BLaER1 (cell line): Measurements from ENCODE around the gene NPHP4.

Source experiments
- H3K27ac ChIP-seq: shearing (Covaris generic); formaldehyde crosslinking; 2 replicates; pipeline ENCODE4 v1.8.1; 2022
- H3K27me3 ChIP-seq: shearing (Covaris generic); formaldehyde crosslinking; 2 replicates; pipeline ENCODE4 v1.8.1; 2022
- H3K36me3 ChIP-seq: shearing (Covaris generic); formaldehyde crosslinking; 2 replicates; pipeline ENCODE4 v1.8.1; 2022
- H3K4me1 ChIP-seq: shearing (Covaris generic); formaldehyde crosslinking; 2 replicates; pipeline ENCODE4 v1.8.1; 2022
- H3K4me2 ChIP-seq: shearing (Covaris generic); formaldehyde crosslinking; 2 replicates; pipeline ENCODE4 v1.8.1; 2022
- H3K4me3 ChIP-seq: shearing (Covaris generic); formaldehyde crosslinking; 2 replicates; pipeline ENCODE4 v1.8.1; 2022
- H3K9ac ChIP-seq: shearing (Covaris generic); formaldehyde crosslinking; 2 replicates; pipeline ENCODE4 v1.8.1; 2022
- H3K9me3 ChIP-seq: shearing (Covaris generic); formaldehyde crosslinking; 2 replicates; pipeline ENCODE4 v1.8.1; 2022
- H4K20me1 ChIP-seq: shearing (Covaris generic); formaldehyde crosslinking; 2 replicates; pipeline ENCODE4 v1.8.1; 2022
- Cebpa-rat ChIP-seq: shearing (Covaris generic); IDR thresholded peaks from 2 replicates; pipeline ENCODE4 v1.8.1; 2022

NPHP4 gene

DNA sequence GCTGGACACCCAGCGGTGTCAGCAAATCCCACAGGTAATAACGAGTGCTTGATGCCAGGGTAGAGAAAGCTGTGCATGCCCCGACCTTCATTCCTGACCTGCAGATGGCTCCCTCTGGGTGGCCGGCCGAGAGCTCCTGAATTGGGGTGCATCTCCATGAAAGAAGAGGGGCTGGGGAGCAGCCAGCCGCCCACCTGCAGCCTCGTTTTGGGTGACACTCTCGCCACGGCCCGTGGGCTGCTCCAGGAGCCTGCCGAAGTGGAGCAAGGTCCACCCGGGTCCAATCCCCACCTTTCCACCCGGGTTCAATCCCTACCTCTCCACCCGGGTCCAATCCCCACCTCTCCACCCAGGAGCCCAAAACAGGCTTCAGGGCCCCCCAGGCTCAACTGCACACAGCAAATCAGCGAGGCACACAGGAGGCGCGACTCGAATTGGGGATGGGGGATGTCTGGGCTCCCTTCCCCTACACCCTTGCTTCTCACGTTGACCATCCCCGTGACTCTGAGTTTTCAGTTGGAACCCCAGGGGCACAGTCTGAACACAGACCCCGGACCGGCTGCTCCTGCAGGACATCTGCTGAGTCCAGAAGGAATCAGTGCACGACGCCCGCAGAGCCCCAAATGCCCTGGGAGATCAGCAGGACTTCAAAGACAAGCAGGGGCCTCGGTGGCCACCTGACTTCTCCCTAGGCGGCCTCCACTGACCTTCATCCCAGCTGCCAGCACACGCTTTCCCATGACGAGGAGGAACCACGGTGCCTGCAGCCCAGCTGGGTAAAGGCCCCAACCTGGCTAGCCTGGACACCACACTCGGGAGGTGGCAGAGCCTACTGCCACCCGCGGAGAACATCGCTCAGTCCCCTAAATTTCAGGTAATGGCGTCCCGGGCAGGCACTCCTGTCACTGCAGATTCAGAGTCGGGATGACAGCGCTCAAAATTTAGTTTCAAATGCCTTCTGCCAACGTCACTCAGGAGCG is 159.0 kb downstream of the NPHP4 start:
- Histone ChIP-seq H4K20me1 (no peaks in the 10 kb centered on the region), H3K9ac (no peak overlapping the region), H3K27ac (no peak overlapping the region; the same call in 1 of the 2 replicates), H3K9me3 (no peaks in the 10 kb centered on the region), H3K4me3 (no peak overlapping the region), H3K4me1 (peaks cover 83% of the 10 kb centered on the region), H3K36me3 (no peaks in the 10 kb centered on the region), H3K4me2 (peak overlapping the region; percentile 26; the same call in 1 of the 2 replicates), H3K27me3 (no peaks in the 10 kb centered on the region)
- TF ChIP-seq Cebpa-rat: no peak

DNA sequence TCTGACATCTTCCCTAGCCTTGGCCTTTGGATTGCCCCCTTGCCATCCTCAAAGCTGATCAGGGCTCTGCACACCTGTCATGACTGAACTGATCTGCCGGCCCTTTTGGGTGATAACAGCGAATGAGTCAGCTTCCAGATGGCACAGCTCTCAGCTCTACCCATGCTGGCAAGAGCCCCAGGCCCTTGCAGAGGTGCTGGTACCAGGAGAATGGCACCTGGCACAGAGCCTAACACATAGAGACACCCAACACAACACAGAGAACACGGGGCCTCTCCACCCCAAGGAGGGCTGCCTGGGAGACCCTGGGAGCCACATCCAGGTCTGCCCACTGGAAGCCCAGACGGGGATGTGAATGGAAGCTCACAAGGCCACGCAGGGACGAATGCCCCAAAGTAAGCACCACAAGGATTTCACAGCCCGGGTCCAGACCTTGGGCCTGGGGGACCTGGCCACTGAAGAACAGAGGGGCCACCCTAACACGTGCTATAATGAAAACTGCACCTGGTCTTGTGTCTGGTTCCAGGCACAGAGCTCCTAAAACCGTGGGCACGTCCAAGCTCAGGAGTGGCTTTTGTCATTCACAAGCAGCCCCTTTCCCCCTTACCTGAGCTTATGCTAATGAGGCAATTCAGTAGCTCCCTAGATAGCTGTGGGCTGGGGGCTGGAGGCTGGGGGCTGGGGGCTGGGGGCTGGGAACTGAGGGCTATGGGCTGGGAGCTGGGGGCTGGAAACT is 160.5 kb downstream of the NPHP4 start:
- H3K9ac ChIP-seq: no peak overlapping the region
- no peak overlapping the region; the same call in 1 of the 2 replicates for H3K27ac ChIP-seq
- no peaks in the 10 kb centered on the region for H3K36me3 ChIP-seq
- peaks cover 91% of the 10 kb centered on the region for H3K4me1 ChIP-seq
- peak overlapping the region; percentile 47 for H3K4me2 ChIP-seq
- no peaks in the 10 kb centered on the region for H3K27me3 ChIP-seq
- H4K20me1 ChIP-seq: no peaks in the 10 kb centered on the region
- H3K4me3 ChIP-seq: no peak overlapping the region
- H3K9me3 ChIP-seq: no peaks in the 10 kb centered on the region
- no peak for TF ChIP-seq Cebpa-rat

DNA sequence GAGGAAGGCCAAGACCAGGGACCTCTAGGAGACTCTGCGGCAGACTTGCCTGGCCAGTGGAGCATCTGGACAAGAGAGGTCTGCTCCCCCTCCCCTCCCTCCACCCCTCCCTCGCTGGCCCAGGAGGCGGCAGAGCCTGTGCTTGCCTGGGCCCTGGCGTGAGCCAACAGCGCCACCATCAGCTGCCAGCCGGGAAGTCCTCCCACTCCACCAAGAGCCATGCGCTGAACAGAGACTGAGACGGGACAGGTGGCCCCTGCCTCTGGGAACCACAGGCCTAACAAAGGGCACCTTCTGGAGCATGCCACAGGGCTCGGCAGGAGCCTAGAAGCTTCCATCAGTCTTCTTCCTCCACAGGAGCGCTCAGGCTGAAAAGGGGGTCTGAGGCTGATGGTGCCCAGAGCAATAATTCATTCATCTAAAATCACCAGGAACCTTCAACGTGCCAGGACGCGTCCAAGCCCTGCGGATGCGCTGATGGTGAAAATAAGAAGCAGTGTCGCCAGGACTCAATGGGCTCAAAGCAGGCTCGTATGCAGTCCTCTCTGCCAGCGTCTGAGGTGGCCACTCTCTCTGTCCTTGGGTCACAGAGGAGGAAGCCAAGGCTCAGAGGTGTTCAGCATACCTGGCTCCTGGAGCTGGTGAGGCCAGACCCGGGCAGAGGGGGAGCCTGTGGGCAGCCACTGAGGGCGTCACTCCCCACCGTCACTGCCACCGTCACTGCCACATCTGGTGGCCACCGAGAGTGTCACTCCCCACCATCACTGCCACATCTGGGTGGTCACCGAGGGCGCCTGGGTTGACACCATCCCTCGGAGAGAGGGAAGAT is 161.2 kb downstream of the NPHP4 start:
- Histone ChIP-seq H3K4me3 (no peak overlapping the region), H3K9ac (no peak overlapping the region), H4K20me1 (no peaks in the 10 kb centered on the region), H3K27ac (no peak overlapping the region), H3K4me2 (peak overlapping the region; percentile 47), H3K36me3 (no peaks in the 10 kb centered on the region), H3K4me1 (peaks cover 91% of the 10 kb centered on the region), H3K9me3 (no peaks in the 10 kb centered on the region), H3K27me3 (no peaks in the 10 kb centered on the region)
- no peak for TF ChIP-seq Cebpa-rat

GRCh38 chr1:5829414-5829813 is 162.8 kb downstream of the NPHP4 start:
- H3K36me3 ChIP-seq: no peaks in the 10 kb centered on the region
- no peak overlapping the region for H3K9ac ChIP-seq
- H4K20me1 ChIP-seq: no peaks in the 10 kb centered on the region
- TF ChIP-seq Cebpa-rat: no peak
- H3K4me1 ChIP-seq: peaks cover 79% of the 10 kb centered on the region
- peak overlapping the region; percentile 96 for H3K4me2 ChIP-seq
- H3K27me3 ChIP-seq: no peaks in the 10 kb centered on the region
- H3K9me3 ChIP-seq: no peaks in the 10 kb centered on the region
- H3K4me3 ChIP-seq: peak overlapping the region; percentile 55; the same call in 1 of the 2 replicates
- peak overlapping the region; percentile 87 for H3K27ac ChIP-seq

GRCh38 chr1:5828308-5828935 is 163.8 kb downstream of the NPHP4 start:
- H3K36me3 ChIP-seq: no peaks in the 10 kb centered on the region
- H3K27me3 ChIP-seq: no peaks in the 10 kb centered on the region
- H3K4me1 ChIP-seq: peaks cover 80% of the 10 kb centered on the region
- H3K9me3 ChIP-seq: peaks cover 6% of the 10 kb centered on the region; the same call in 1 of the 2 replicates
- H3K9ac ChIP-seq: peak overlapping the region; percentile 77
- H4K20me1 ChIP-seq: no peaks in the 10 kb centered on the region
- peak overlapping the region; percentile 96 for H3K4me2 ChIP-seq
- peak overlapping the region; percentile 87 for H3K27ac ChIP-seq
- TF ChIP-seq Cebpa-rat: peak; percentile 99
- peak overlapping the region; percentile 55 for H3K4me3 ChIP-seq

DNA sequence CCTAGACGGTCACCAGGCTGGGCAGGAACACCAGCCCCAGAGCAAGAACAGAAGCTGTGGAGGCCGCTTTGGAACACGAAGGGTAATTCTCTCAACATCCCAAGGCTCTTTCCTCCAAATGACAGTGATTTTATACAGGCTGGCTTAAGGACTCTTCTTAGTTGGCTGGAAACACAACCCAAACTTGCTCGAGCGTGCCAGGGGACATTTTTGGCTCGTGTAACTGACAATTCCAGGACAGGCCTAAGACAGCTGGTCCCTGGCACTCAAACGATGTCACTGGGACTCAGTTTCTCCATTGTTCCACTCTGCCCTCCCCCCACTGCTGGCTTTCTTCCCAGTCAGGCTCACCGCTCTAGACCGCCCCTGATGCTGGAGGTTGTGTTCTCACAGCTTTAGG is 164.7 kb downstream of the NPHP4 start:
- peak overlapping the region; percentile 87 for H3K27ac ChIP-seq
- H3K4me2 ChIP-seq: peak overlapping the region; percentile 96
- peak overlapping the region; percentile 55 for H3K4me3 ChIP-seq
- peaks cover 6% of the 10 kb centered on the region; the same call in 1 of the 2 replicates for H3K9me3 ChIP-seq
- TF ChIP-seq Cebpa-rat: no peak
- H3K27me3 ChIP-seq: no peaks in the 10 kb centered on the region
- H4K20me1 ChIP-seq: no peaks in the 10 kb centered on the region
- peak overlapping the region; percentile 77 for H3K9ac ChIP-seq
- H3K36me3 ChIP-seq: no peaks in the 10 kb centered on the region
- peaks cover 80% of the 10 kb centered on the region for H3K4me1 ChIP-seq

DNA sequence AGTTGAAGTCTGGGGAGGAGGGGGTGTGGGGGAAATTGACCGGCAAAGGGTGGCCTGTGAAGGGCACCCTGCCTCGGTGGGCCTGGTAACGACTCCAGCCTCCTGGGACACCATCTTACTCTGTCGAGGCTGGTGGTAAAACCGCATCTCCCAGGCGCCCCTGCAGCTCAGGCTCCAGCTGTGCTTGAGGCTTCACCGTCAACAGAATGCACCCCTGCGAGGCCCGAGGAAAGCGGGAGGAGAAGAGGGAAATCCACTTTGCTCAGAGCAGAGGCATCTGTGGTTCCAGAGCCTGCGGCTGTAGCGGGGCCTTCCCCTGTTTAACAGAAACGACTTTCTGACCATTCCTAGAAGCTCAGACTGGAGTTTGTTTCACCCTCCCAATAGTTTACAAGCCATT is 165.6 kb downstream of the NPHP4 start:
- Histone ChIP-seq H3K9me3 (peaks cover 6% of the 10 kb centered on the region; the same call in 1 of the 2 replicates), H3K4me1 (peaks cover 83% of the 10 kb centered on the region), H3K36me3 (no peaks in the 10 kb centered on the region), H4K20me1 (no peaks in the 10 kb centered on the region), H3K27me3 (no peaks in the 10 kb centered on the region), H3K27ac (peak overlapping the region; percentile 87), H3K4me3 (peak overlapping the region; percentile 55), H3K9ac (peak overlapping the region; percentile 77; the same call in 1 of the 2 replicates), H3K4me2 (peak overlapping the region; percentile 96)
- no peak for TF ChIP-seq Cebpa-rat

DNA sequence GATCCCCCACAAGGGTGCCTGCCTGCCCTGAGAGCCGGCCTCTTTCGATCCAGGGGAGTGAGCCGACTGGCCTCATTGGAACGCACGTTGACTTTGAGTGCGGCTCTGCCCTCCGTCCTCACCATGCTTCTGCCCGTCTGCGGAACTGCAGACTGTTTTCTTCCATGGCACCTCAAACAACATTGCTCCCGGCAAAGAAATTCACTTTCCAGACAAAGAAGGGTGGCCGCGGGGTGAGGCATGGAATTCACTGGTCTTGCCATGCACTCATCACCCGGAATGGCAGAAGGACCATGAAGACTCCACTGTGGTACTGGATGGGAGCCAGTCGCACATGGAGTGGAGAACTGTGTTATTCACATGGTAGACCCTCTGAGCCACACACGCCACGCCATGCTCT is 169.5 kb downstream of the NPHP4 start:
- Histone ChIP-seq H3K4me2 (peak overlapping the region; percentile 92), H3K4me1 (peaks cover 84% of the 10 kb centered on the region), H3K9ac (peak overlapping the region; percentile 51; the same call in 1 of the 2 replicates), H3K4me3 (no peak overlapping the region), H3K9me3 (peaks cover 17% of the 10 kb centered on the region), H3K36me3 (peaks cover 7% of the 10 kb centered on the region; the same call in 1 of the 2 replicates), H4K20me1 (no peaks in the 10 kb centered on the region), H3K27ac (peak overlapping the region; percentile 76), H3K27me3 (no peaks in the 10 kb centered on the region)
- TF ChIP-seq Cebpa-rat: no peak
